ENCODE data around the gene PTPRG.

DNA sequence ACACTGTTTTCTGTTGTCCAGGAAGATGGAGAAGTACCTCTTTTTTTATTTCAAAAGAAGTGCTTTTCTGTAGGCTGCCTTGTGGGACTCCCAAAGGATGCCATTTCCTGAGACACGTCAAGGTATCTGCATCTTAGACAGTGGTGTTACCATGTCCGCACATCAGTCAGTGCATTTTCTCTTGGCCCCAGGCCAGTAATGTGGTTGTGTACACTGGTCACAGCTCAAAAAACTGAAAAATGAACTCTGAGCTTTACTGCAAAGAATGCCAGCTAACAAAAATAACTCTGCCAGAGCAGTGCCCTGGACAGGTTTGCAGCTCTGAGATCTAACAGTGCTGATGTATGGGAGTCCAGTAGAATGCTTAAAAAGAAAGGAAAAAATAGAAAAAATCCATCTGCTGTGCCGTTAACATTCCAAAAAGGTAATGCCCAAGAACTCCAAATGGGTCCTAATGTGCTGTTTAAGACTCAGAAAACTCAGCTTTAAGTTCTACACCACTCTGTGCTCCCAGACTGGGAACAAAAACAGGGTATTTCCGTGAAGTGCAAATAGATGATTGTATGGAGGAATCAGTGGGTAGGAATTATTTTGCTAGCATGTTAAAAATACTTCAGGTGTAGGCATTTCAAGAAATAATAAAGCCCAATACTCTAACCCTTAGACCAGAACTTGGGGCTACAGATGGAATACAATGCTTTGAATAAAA lies 496.1 kb downstream of the PTPRG start:
- TF ChIP-seq SREBF1 (IDR thresholded peaks at IDR 0.05; ENCODE audit: low read length): no peak
- no peak for TF ChIP-seq RAD51 (IDR thresholded peaks at IDR 0.05)
- no peak for TF ChIP-seq RAD21 (IDR thresholded peaks at IDR 0.05; ENCODE audit: insufficient read depth, low read depth, low read length)
- TF ChIP-seq, protein P1, sequence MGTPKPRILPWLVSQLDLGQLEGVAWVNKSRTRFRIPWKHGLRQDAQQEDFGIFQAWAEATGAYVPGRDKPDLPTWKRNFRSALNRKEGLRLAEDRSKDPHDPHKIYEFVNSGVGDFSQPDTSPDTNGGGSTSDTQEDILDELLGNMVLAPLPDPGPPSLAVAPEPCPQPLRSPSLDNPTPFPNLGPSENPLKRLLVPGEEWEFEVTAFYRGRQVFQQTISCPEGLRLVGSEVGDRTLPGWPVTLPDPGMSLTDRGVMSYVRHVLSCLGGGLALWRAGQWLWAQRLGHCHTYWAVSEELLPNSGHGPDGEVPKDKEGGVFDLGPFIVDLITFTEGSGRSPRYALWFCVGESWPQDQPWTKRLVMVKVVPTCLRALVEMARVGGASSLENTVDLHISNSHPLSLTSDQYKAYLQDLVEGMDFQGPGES (IDR thresholded peaks at IDR 0.05): no peak
- TF ChIP-seq, protein P2, sequence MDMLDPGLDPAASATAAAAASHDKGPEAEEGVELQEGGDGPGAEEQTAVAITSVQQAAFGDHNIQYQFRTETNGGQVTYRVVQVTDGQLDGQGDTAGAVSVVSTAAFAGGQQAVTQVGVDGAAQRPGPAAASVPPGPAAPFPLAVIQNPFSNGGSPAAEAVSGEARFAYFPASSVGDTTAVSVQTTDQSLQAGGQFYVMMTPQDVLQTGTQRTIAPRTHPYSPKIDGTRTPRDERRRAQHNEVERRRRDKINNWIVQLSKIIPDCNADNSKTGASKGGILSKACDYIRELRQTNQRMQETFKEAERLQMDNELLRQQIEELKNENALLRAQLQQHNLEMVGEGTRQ (IDR thresholded peaks at IDR 0.05; ENCODE audit: borderline replicate concordance, low read depth, low read length): no peak
- no peak for TF ChIP-seq POLR2AphosphoS5 (IDR thresholded peaks at IDR 0.05; ENCODE audit: low read length)
- no peak for TF ChIP-seq TCF3 (IDR thresholded peaks at IDR 0.05; ENCODE audit: borderline replicate concordance, insufficient read depth, low read depth, low read length)
